HepG2 (cell line): ENCODE measurements around the gene NOC2L. TPM values are rescaled to one million over a fixed set of nuclear protein-coding genes. Genes with fewer than 3 reads are reported as not detected.

ENCODE experiments used
- ATAD3A ChIP-seq: sonication (generic); formaldehyde crosslinking; IDR thresholded peaks from 2 replicates; pipeline ENCODE4 v1.4.0; 2020; ENCODE audit warnings: missing genetic modification reagents
- FOXM1 ChIP-seq: sonication (generic); formaldehyde crosslinking; IDR thresholded peaks from 2 replicates; pipeline ENCODE4 v1.5.0; 2020; ENCODE audit warnings: missing genetic modification reagents
- GZF1 ChIP-seq: sonication (generic); formaldehyde crosslinking; IDR thresholded peaks from 2 replicates; pipeline ENCODE4 v1.5.1; 2020; ENCODE audit warnings: mild to moderate bottlenecking, missing genetic modification reagents
- HMG20A ChIP-seq: IDR thresholded peaks from 2 replicates; pipeline ENCODE4 v1.6.1; 2016; ENCODE audit warnings: borderline replicate concordance
- JUNB ChIP-seq: sonication (generic); formaldehyde crosslinking; IDR thresholded peaks from 2 replicates; pipeline ENCODE4 v1.8.0; 2022; ENCODE audit warnings: missing genetic modification reagents, mild to moderate bottlenecking, borderline replicate concordance
- MED1 ChIP-seq: sonication (generic); formaldehyde crosslinking; IDR thresholded peaks from 2 replicates; pipeline ENCODE4 v1.4.0; 2020; ENCODE audit warnings: missing genetic modification reagents
- MEIS1 ChIP-seq: sonication (generic); formaldehyde crosslinking; IDR thresholded peaks from 2 replicates; pipeline ENCODE4 v1.9.0; 2021; ENCODE audit warnings: mild to moderate bottlenecking, missing genetic modification reagents, moderate library complexity, borderline replicate concordance
- RARG ChIP-seq: sonication (generic); formaldehyde crosslinking; IDR thresholded peaks from 2 replicates; pipeline ENCODE4 v1.4.0; 2020; ENCODE audit warnings: low read depth, mild to moderate bottlenecking, missing genetic modification reagents
- RELA ChIP-seq: sonication (generic); formaldehyde crosslinking; IDR thresholded peaks from 2 replicates; pipeline ENCODE4 v1.4.0; 2020; ENCODE audit warnings: missing genetic modification reagents
- SP4 ChIP-seq: sonication (generic); formaldehyde crosslinking; IDR thresholded peaks from 2 replicates; pipeline ENCODE4 v1.8.1; 2023; ENCODE audit warnings: mild to moderate bottlenecking, missing genetic modification reagents
- SPEN ChIP-seq: sonication (generic); formaldehyde crosslinking; IDR thresholded peaks from 2 replicates; pipeline ENCODE4 v1.5.1; 2020; ENCODE audit warnings: low read depth, mild to moderate bottlenecking, missing genetic modification reagents
- ZC3H4 ChIP-seq: sonication (generic); formaldehyde crosslinking; IDR thresholded peaks from 2 replicates; pipeline ENCODE4 v1.4.0; 2020; ENCODE audit warnings: missing genetic modification reagents, borderline replicate concordance
- ZNF121 ChIP-seq: sonication (generic); formaldehyde crosslinking; IDR thresholded peaks from 2 replicates; pipeline ENCODE4 v1.5.0; 2020; ENCODE audit warnings: mild to moderate bottlenecking, missing genetic modification reagents
- ZNF670 ChIP-seq: sonication (generic); formaldehyde crosslinking; IDR thresholded peaks from 2 replicates; pipeline ENCODE4 v1.8.0; 2022; ENCODE audit warnings: mild to moderate bottlenecking, missing genetic modification reagents, borderline replicate concordance
- ZNF75D ChIP-seq: sonication (generic); formaldehyde crosslinking; IDR thresholded peaks from 2 replicates; pipeline ENCODE4 v1.8.1; 2023; ENCODE audit warnings: missing genetic modification reagents, mild to moderate bottlenecking, borderline replicate concordance
- ZNF816 ChIP-seq: sonication (generic); formaldehyde crosslinking; IDR thresholded peaks from 2 replicates; pipeline ENCODE4 v1.8.0; 2022; ENCODE audit warnings: missing genetic modification reagents, mild to moderate bottlenecking, borderline replicate concordance
- polyA plus RNA-seq, 8 experiments: library from polyadenylated mRNA; depleted of rRNA in 3 of 8; stranded (reverse) in 7 of 8; unstranded in 1 of 8; fragments of >200 nt; fragmentation: Illumina TruSeq in 4 of 8; extraction: Trizol in 4 of 8; gene quantifications; 2 replicates each; pipeline versions ENCODE4 v1.2.1 to v1.2.3, GENCODE V29; 2011 to 2016; ENCODE audit warnings: low read depth in 4 of 8, missing spikeins in 1 of 8, mixed read lengths in 1 of 8; ENCODE audit not compliant: insufficient read depth in 1 of 8
- total RNA-seq, 5 experiments: library from RNA; depleted of rRNA; stranded (reverse); fragments of >200 nt; fragmentation: Illumina TruSeq; extraction: Trizol; gene quantifications; 2 replicates each; pipeline ENCODE4 v1.2.3, GENCODE V29; 2016; ENCODE audit warnings: low read depth in 1 of 5
- TF ChIP-seq, protein P1 (sequence below): sonication (generic); formaldehyde crosslinking; IDR thresholded peaks from 2 replicates; pipeline ENCODE4 v1.4.0; 2020; ENCODE audit warnings: missing genetic modification reagents
- TF ChIP-seq, protein P2 (sequence below): sonication (generic); formaldehyde crosslinking; IDR thresholded peaks from 2 replicates; pipeline ENCODE4 v1.4.0; 2020; ENCODE audit warnings: missing genetic modification reagents
- TF ChIP-seq, protein P3 (sequence below): sonication (generic); formaldehyde crosslinking; IDR thresholded peaks from 2 replicates; pipeline ENCODE4 v1.4.0; 2020; ENCODE audit warnings: missing genetic modification reagents

The NOC2L gene
- total and polyA plus RNA-seq, 2 of the 13 experiments (the other 11 are each of a cell fraction or from before 2014, with no cell fraction given), result 32.0 to 103 TPM

DNA sequence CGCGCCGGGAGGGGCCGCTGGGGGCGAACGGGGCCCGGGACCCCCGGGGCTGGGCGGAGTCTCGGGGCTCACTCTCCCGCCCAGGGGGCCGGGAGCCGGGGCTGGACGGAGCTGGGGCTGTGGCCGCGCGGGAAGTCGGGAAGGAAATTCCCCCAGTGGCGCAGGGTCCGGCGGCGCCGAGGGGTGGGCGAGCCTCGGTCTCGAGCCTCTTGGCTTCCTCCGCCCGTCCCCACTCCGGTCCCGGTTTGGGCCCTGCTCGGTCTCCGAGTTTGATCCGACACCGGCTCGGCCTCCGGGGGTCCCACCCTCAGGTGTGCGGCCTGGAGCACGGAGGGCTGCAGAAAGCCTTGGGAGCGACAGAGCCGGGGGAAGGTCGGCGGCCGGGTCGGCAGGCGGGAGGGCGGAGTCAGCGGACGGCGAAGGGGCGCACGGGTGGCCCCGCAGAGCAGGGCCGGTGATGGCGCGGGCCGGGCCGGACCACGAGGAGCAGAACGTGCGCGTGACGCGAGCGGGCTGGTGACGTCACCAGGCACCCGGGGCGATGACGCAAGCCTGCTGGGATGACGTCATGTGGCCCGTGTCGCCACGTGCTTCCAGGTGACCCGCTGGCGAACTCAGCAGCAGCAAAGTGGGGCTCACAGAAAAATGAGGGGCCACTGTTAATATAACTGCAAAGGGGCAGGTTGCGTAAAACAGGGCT, 41.5 kb upstream of the NOC2L start (continued):
- TF ChIP-seq, protein P1, sequence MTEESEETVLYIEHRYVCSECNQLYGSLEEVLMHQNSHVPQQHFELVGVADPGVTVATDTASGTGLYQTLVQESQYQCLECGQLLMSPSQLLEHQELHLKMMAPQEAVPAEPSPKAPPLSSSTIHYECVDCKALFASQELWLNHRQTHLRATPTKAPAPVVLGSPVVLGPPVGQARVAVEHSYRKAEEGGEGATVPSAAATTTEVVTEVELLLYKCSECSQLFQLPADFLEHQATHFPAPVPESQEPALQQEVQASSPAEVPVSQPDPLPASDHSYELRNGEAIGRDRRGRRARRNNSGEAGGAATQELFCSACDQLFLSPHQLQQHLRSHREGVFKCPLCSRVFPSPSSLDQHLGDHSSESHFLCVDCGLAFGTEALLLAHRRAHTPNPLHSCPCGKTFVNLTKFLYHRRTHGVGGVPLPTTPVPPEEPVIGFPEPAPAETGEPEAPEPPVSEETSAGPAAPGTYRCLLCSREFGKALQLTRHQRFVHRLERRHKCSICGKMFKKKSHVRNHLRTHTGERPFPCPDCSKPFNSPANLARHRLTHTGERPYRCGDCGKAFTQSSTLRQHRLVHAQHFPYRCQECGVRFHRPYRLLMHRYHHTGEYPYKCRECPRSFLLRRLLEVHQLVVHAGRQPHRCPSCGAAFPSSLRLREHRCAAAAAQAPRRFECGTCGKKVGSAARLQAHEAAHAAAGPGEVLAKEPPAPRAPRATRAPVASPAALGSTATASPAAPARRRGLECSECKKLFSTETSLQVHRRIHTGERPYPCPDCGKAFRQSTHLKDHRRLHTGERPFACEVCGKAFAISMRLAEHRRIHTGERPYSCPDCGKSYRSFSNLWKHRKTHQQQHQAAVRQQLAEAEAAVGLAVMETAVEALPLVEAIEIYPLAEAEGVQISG (CRISPR knock-in tag), result peak; percentile 66
- TF ChIP-seq ZC3H4 (CRISPR knock-in tag) (no peak), JUNB (CRISPR knock-in tag) (no peak), FOXM1 (CRISPR knock-in tag) (0 out of 2 replicates have a peak, but pooled peaks have one; percentile 49), MEIS1 (peak; percentile 49; the same call in 1 of the 2 replicates), SPEN (CRISPR knock-in tag) (peak; percentile 70; the same call in 1 of the 2 replicates), SP4 (CRISPR knock-in tag) (peak; percentile 70; the same call in 1 of the 2 replicates), RELA (CRISPR knock-in tag) (peak; percentile 90), GZF1 (CRISPR knock-in tag) (0 out of 2 replicates have a peak, but pooled peaks have one; percentile 31), RARG (CRISPR knock-in tag) (no peak; the same call in 1 of the 2 replicates), ZNF670 (CRISPR knock-in tag) (peak; percentile 58; the same call in 1 of the 2 replicates), HMG20A (0 out of 2 replicates have a peak, but pooled peaks have one; percentile 10), ZNF121 (CRISPR knock-in tag) (peak; percentile 53; the same call in 1 of the 2 replicates), ZNF816 (0 out of 2 replicates have a peak, but pooled peaks have one; percentile 24), ZNF75D (CRISPR knock-in tag) (no peak; the same call in 1 of the 2 replicates), MED1 (CRISPR knock-in tag) (peak; percentile 81), ATAD3A (CRISPR knock-in tag) (no peak)
- TF ChIP-seq, protein P2, sequence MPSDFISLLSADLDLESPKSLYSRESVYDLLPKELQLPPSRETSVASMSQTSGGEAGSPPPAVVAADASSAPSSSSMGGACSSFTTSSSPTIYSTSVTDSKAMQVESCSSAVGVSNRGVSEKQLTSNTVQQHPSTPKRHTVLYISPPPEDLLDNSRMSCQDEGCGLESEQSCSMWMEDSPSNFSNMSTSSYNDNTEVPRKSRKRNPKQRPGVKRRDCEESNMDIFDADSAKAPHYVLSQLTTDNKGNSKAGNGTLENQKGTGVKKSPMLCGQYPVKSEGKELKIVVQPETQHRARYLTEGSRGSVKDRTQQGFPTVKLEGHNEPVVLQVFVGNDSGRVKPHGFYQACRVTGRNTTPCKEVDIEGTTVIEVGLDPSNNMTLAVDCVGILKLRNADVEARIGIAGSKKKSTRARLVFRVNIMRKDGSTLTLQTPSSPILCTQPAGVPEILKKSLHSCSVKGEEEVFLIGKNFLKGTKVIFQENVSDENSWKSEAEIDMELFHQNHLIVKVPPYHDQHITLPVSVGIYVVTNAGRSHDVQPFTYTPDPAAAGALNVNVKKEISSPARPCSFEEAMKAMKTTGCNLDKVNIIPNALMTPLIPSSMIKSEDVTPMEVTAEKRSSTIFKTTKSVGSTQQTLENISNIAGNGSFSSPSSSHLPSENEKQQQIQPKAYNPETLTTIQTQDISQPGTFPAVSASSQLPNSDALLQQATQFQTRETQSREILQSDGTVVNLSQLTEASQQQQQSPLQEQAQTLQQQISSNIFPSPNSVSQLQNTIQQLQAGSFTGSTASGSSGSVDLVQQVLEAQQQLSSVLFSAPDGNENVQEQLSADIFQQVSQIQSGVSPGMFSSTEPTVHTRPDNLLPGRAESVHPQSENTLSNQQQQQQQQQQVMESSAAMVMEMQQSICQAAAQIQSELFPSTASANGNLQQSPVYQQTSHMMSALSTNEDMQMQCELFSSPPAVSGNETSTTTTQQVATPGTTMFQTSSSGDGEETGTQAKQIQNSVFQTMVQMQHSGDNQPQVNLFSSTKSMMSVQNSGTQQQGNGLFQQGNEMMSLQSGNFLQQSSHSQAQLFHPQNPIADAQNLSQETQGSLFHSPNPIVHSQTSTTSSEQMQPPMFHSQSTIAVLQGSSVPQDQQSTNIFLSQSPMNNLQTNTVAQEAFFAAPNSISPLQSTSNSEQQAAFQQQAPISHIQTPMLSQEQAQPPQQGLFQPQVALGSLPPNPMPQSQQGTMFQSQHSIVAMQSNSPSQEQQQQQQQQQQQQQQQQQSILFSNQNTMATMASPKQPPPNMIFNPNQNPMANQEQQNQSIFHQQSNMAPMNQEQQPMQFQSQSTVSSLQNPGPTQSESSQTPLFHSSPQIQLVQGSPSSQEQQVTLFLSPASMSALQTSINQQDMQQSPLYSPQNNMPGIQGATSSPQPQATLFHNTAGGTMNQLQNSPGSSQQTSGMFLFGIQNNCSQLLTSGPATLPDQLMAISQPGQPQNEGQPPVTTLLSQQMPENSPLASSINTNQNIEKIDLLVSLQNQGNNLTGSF, result peak; percentile 70; the same call in 1 of the 2 replicates
- TF ChIP-seq, protein P3, sequence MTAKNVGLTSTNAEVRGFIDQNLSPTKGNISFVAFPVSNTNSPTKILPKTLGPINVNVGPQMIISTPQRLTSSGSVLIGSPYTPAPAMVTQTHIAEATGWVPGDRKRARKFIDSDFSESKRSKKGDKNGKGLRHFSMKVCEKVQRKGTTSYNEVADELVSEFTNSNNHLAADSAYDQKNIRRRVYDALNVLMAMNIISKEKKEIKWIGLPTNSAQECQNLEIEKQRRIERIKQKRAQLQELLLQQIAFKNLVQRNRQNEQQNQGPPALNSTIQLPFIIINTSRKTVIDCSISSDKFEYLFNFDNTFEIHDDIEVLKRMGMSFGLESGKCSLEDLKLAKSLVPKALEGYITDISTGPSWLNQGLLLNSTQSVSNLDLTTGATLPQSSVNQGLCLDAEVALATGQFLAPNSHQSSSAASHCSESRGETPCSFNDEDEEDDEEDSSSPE, result peak; percentile 76
